Testis (tissue), 2 donors: ENCODE measurements around the gene TCP1.

Source experiments
- CTCF ChIP-seq, 3 experiments: fragments of 450-650 bp in 2 of 3; fragments of 200-600 bp in 1 of 3; sonication (generic) in 1 of 3; IDR thresholded peaks; one replicate each; pipeline ENCODE4 v1.5.1; 2016 to 2019; ENCODE audit warnings: antibody characterized with exemption in 3 of 3, mild to moderate bottlenecking in 2 of 3, moderate library complexity in 1 of 3
- POLR2A ChIP-seq: fragments of 450-650 bp; IDR thresholded peaks from one replicate; pipeline ENCODE4 v1.6.1; 2017; ENCODE audit warnings: antibody characterized with exemption, mild to moderate bottlenecking, moderate library complexity

- TF ChIP-seq CTCF (IDR thresholded peaks at IDR 0.05), result no peak
- TF ChIP-seq POLR2A, result no peak
These were observed 30.7 kb upstream of the TCP1 start for GRCh38 chr6:159819932-159820640.
